Measurements from ENCODE around the gene OR2T3. TPM values are rescaled to one million over a fixed set of nuclear protein-coding genes. Genes with fewer than 3 reads are reported as not detected.
"Not testable (repeated sequence)": the region's sequence is repeated elsewhere in the genome, so short reads cannot be mapped to it uniquely, and the experiment has no call there.

The OR2T3 gene
- polyA plus RNA-seq, 1 of the 3 experiments (the other 2 are of a cell fraction) = not detected

- DNase-seq; H3K4me1 ChIP-seq (ENCODE audit: control insufficient read depth in 1 of 2, insufficient read depth in 2 of 2, low read depth in 1 of 2, low read length in 1 of 2); H4K20me1 ChIP-seq (ENCODE audit: insufficient read depth); H3K9me3 ChIP-seq; CTCF ChIA-PET; H3F3A ChIP-seq (replicated peaks; ENCODE audit: insufficient read depth); H3K9me2 ChIP-seq; H3K36me3 ChIP-seq (replicated peaks in 1 of 2; ENCODE audit: control insufficient read depth in 1 of 2, insufficient read depth in 2 of 2, low read length in 1 of 2); H2AFZ ChIP-seq (ENCODE audit: low read depth); H3K27ac ChIP-seq (ENCODE audit: low read depth in 2 of 2, low read length in 1 of 2); H3K27me3 ChIP-seq (ENCODE audit: insufficient read depth); H3K79me2 ChIP-seq (ENCODE audit: insufficient read depth); H3K9ac ChIP-seq; H3K4me2 ChIP-seq; POLR2A ChIA-PET; H3K4me3 ChIP-seq (ENCODE audit: low read depth in 2 of 2, low read length in 1 of 2): not testable (repeated sequence)
- WGBS (ENCODE audit: low lambda C conversion rate) = 20% methylated on average over 6 of the region's 6 CpGs
Observed at GRCh38 chr1:248434913-248435312, 38.2 kb upstream of the OR2T3 start.

- H4K20me1 ChIP-seq (ENCODE audit: insufficient read depth); H3K9me3 ChIP-seq; H3K36me3 ChIP-seq (replicated peaks in 1 of 2; ENCODE audit: control insufficient read depth in 1 of 2, insufficient read depth in 2 of 2, low read length in 1 of 2); CTCF ChIA-PET; H3K4me2 ChIP-seq; H3K9ac ChIP-seq; H3K27ac ChIP-seq (ENCODE audit: low read depth in 2 of 2, low read length in 1 of 2); H3K27me3 ChIP-seq (ENCODE audit: insufficient read depth); H3K4me3 ChIP-seq (ENCODE audit: low read depth in 2 of 2, low read length in 1 of 2); H3K4me1 ChIP-seq (ENCODE audit: control insufficient read depth in 1 of 2, insufficient read depth in 2 of 2, low read depth in 1 of 2, low read length in 1 of 2); H2AFZ ChIP-seq (ENCODE audit: low read depth); H3F3A ChIP-seq (replicated peaks; ENCODE audit: insufficient read depth); DNase-seq; POLR2A ChIA-PET; H3K79me2 ChIP-seq (ENCODE audit: insufficient read depth); H3K9me2 ChIP-seq: not testable (repeated sequence)
- WGBS (ENCODE audit: low lambda C conversion rate) = 0% methylated on average over 3 of the region's 3 CpGs
Observed at GRCh38 chr1:248436303-248436702, 36.8 kb upstream of the OR2T3 start.

GRCh38 chr1:248438668-248439067 is 34.5 kb upstream of the OR2T3 start:
- DNase-seq, POLR2A ChIA-PET: not testable (repeated sequence)

GRCh38 chr1:248439283-248439682 is 33.9 kb upstream of the OR2T3 start:
- POLR2A ChIA-PET = not testable (repeated sequence)

More at GRCh38 chr1:248438668-248439067, 34.5 kb upstream of the OR2T3 start:
- H2AFZ ChIP-seq (ENCODE audit: low read depth); H3K4me2 ChIP-seq; CTCF ChIA-PET; H3K4me3 ChIP-seq (ENCODE audit: low read depth in 2 of 2, low read length in 1 of 2); H3K27ac ChIP-seq (ENCODE audit: low read depth in 2 of 2, low read length in 1 of 2); H4K20me1 ChIP-seq (ENCODE audit: insufficient read depth); H3K4me1 ChIP-seq (ENCODE audit: control insufficient read depth in 1 of 2, insufficient read depth in 2 of 2, low read depth in 1 of 2, low read length in 1 of 2); H3K79me2 ChIP-seq (ENCODE audit: insufficient read depth); H3K9me3 ChIP-seq; H3K9me2 ChIP-seq; H3K9ac ChIP-seq; H3F3A ChIP-seq (replicated peaks; ENCODE audit: insufficient read depth); H3K27me3 ChIP-seq (ENCODE audit: insufficient read depth); H3K36me3 ChIP-seq (replicated peaks in 1 of 2; ENCODE audit: control insufficient read depth in 1 of 2, insufficient read depth in 2 of 2, low read length in 1 of 2): not testable (repeated sequence)
- 0% methylated on average over 1 of the region's 1 CpG for WGBS (ENCODE audit: low lambda C conversion rate)

GRCh38 chr1:248442500-248443277 is 30.5 kb upstream of the OR2T3 start:
- CTCF ChIA-PET; H4K20me1 ChIP-seq (ENCODE audit: insufficient read depth); H3K36me3 ChIP-seq (replicated peaks in 1 of 2; ENCODE audit: control insufficient read depth in 1 of 2, insufficient read depth in 2 of 2, low read length in 1 of 2); H3K79me2 ChIP-seq (ENCODE audit: insufficient read depth); H3K4me1 ChIP-seq (ENCODE audit: control insufficient read depth in 1 of 2, insufficient read depth in 2 of 2, low read depth in 1 of 2, low read length in 1 of 2); H3K27me3 ChIP-seq (ENCODE audit: insufficient read depth); H3K9ac ChIP-seq; H2AFZ ChIP-seq (ENCODE audit: low read depth); H3F3A ChIP-seq (replicated peaks; ENCODE audit: insufficient read depth); H3K9me2 ChIP-seq; POLR2A ChIA-PET; H3K9me3 ChIP-seq; DNase-seq; H3K4me2 ChIP-seq; H3K27ac ChIP-seq (ENCODE audit: low read depth in 2 of 2, low read length in 1 of 2); H3K4me3 ChIP-seq (ENCODE audit: low read depth in 2 of 2, low read length in 1 of 2): not testable (repeated sequence)
- 0% methylated on average over 1 of the region's 2 CpGs for WGBS (ENCODE audit: low lambda C conversion rate)

More at GRCh38 chr1:248439283-248439682, 33.9 kb upstream of the OR2T3 start:
- H3K9me2 ChIP-seq; H3K9ac ChIP-seq; H3K4me2 ChIP-seq; H3K4me3 ChIP-seq (ENCODE audit: low read depth in 2 of 2, low read length in 1 of 2); H4K20me1 ChIP-seq (ENCODE audit: insufficient read depth); H3K9me3 ChIP-seq; CTCF ChIA-PET; H3K36me3 ChIP-seq (replicated peaks in 1 of 2; ENCODE audit: control insufficient read depth in 1 of 2, insufficient read depth in 2 of 2, low read length in 1 of 2); DNase-seq; H2AFZ ChIP-seq (ENCODE audit: low read depth); H3K4me1 ChIP-seq (ENCODE audit: control insufficient read depth in 1 of 2, insufficient read depth in 2 of 2, low read depth in 1 of 2, low read length in 1 of 2); H3K27me3 ChIP-seq (ENCODE audit: insufficient read depth); H3K27ac ChIP-seq (ENCODE audit: low read depth in 2 of 2, low read length in 1 of 2); H3F3A ChIP-seq (replicated peaks; ENCODE audit: insufficient read depth); H3K79me2 ChIP-seq (ENCODE audit: insufficient read depth): not testable (repeated sequence)
- WGBS (ENCODE audit: low lambda C conversion rate) = 0% methylated on average over 5 of the region's 5 CpGs

- H4K20me1 ChIP-seq (ENCODE audit: insufficient read depth); H3K9ac ChIP-seq; H3K27ac ChIP-seq (ENCODE audit: low read depth in 2 of 2, low read length in 1 of 2); POLR2A ChIA-PET; H3K36me3 ChIP-seq (replicated peaks in 1 of 2; ENCODE audit: control insufficient read depth in 1 of 2, insufficient read depth in 2 of 2, low read length in 1 of 2); H3F3A ChIP-seq (replicated peaks; ENCODE audit: insufficient read depth); H2AFZ ChIP-seq (ENCODE audit: low read depth); DNase-seq; H3K9me3 ChIP-seq; H3K27me3 ChIP-seq (ENCODE audit: insufficient read depth); H3K4me2 ChIP-seq; H3K9me2 ChIP-seq; H3K4me3 ChIP-seq (ENCODE audit: low read depth in 2 of 2, low read length in 1 of 2); CTCF ChIA-PET; H3K79me2 ChIP-seq (ENCODE audit: insufficient read depth); H3K4me1 ChIP-seq (ENCODE audit: control insufficient read depth in 1 of 2, insufficient read depth in 2 of 2, low read depth in 1 of 2, low read length in 1 of 2): not testable (repeated sequence)
- WGBS (ENCODE audit: low lambda C conversion rate) = 1% methylated on average over 4 of the region's 4 CpGs
Observed at GRCh38 chr1:248444603-248445002, 28.5 kb upstream of the OR2T3 start.
